ENCODE measurements around the gene RNASE11. TPM values are rescaled to one million over a fixed set of nuclear protein-coding genes. Genes with fewer than 3 reads are reported as not detected.

Gene RNASE11
- total RNA-seq, 2 experiments from 2014 or later, result not detected

DNA sequence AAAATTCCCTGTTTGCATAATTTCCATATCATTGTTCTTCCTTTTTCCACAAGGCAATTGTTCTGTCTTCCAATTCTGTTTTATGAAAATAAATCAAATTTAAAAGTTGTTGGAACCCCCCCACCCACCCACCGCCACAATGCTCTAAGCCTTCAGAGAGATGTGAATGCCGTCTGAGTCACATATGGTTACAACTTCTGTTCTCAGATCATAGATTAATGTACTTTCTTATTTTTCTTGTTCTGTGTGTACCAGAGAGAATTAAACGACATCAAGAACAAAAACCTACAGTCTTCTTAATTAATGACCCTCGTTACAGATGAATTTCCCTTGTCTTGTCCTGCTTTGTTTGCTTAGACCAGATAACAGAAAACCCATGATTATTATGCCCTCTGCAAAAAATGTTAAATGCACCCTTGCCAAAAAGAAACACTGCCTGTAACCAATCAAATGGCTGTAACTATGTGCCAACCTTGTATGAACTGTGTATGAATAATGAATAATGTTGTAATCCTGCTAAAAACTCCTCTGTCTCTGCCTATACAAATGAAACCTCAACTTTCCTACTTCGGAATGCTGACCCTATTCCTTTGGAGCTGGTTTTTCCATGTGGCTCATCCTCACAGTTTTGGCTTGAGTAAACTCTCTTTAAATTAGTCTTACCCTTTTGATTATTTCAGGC, 39.7 kb upstream of the RNASE11 start:
- no peak overlapping the region for H3K4me2 ChIP-seq (ENCODE audit: low read length)
- no peaks in the 10 kb centered on the region for H3K9me3 ChIP-seq (ENCODE audit: low read length)
- H4K20me1 ChIP-seq (ENCODE audit: insufficient read depth, low read length), result no peaks in the 10 kb centered on the region

GRCh38 chr14:20626274-20626673, 38.5 kb upstream of the RNASE11 start:
- no peak overlapping the region for H3K4me3 ChIP-seq (ENCODE audit: low read depth, low read length, poor library complexity, severe bottlenecking)
- POLR2A ChIA-PET, result no interaction called here

More for the DNA sequence above, 39.7 kb upstream of the RNASE11 start:
- H3K4me1 ChIP-seq (ENCODE audit: insufficient read depth, low read length, poor library complexity, severe bottlenecking), result no peaks in the 10 kb centered on the region
- no peak for DNase-seq (ENCODE audit: low spot score)
- no peak overlapping the region for H3K4me3 ChIP-seq (ENCODE audit: low read depth, low read length, poor library complexity, severe bottlenecking)
- TF ChIP-seq CTCF (conservative IDR thresholded peaks at IDR 0.05; ENCODE audit: low read length), result no peak
- no peak for TF ChIP-seq EZH2phosphoT487 (IDR thresholded peaks at IDR 0.05; ENCODE audit: borderline replicate concordance, low read depth, low read length)
- no peaks in the 10 kb centered on the region for H3K36me3 ChIP-seq (ENCODE audit: insufficient read depth, low read length)
- no peak overlapping the region for H3K27ac ChIP-seq (ENCODE audit: low read depth, low read length, poor library complexity, severe bottlenecking)
- POLR2A ChIA-PET, result no interaction called here
- CTCF ChIA-PET (ENCODE audit: unreplicated experiment), result no interaction called here
- no peak overlapping the region for H2AFZ ChIP-seq (ENCODE audit: low read length)
- no TSS peak for BruUV-seq (replicated peaks)
- no peaks in the 10 kb centered on the region for H3K79me2 ChIP-seq (ENCODE audit: insufficient read depth, low read depth, low read length)
- intact Hi-C loops (cut with micrococcal nuclease; ENCODE audit: unreplicated experiment), result no loop called here
- no peaks in the 10 kb centered on the region for H3K9me2 ChIP-seq (ENCODE audit: insufficient read depth, low read length)

More at GRCh38 chr14:20626274-20626673, 38.5 kb upstream of the RNASE11 start:
- CTCF ChIA-PET (ENCODE audit: unreplicated experiment), result no interaction called here
- no peak overlapping the region for H3K27ac ChIP-seq (ENCODE audit: low read depth, low read length, poor library complexity, severe bottlenecking)
- H3K9me2 ChIP-seq (ENCODE audit: insufficient read depth, low read length), result no peaks in the 10 kb centered on the region
- no peaks in the 10 kb centered on the region for H3K36me3 ChIP-seq (ENCODE audit: insufficient read depth, low read length)
- intact Hi-C loops (cut with micrococcal nuclease; ENCODE audit: unreplicated experiment), result no loop called here
- H4K20me1 ChIP-seq (ENCODE audit: insufficient read depth, low read length), result no peaks in the 10 kb centered on the region
- no peak for TF ChIP-seq EZH2phosphoT487 (IDR thresholded peaks at IDR 0.05; ENCODE audit: borderline replicate concordance, low read depth, low read length)
- no peak for TF ChIP-seq CTCF (conservative IDR thresholded peaks at IDR 0.05; ENCODE audit: low read length)
- DNase-seq (ENCODE audit: low spot score), result no peak
- no peaks in the 10 kb centered on the region for H3K79me2 ChIP-seq (ENCODE audit: insufficient read depth, low read depth, low read length)
- no TSS peak for BruUV-seq (replicated peaks)
- H3K4me2 ChIP-seq (ENCODE audit: low read length), result no peak overlapping the region; the same call in 1 of the 2 replicates
- no peaks in the 10 kb centered on the region for H3K9me3 ChIP-seq (ENCODE audit: low read length)
- no peak overlapping the region for H2AFZ ChIP-seq (ENCODE audit: low read length)
- no peaks in the 10 kb centered on the region for H3K4me1 ChIP-seq (ENCODE audit: insufficient read depth, low read length, poor library complexity, severe bottlenecking)
